GM23338 (cell line): ENCODE results near the gene TMBIM1. TPM values are rescaled to one million over a fixed set of nuclear protein-coding genes. Genes with fewer than 3 reads are reported as not detected.

Source experiments
- ATAC-seq: fragments of 200-7000 bp; cut with Tn5 transposase; 3 replicates; pipeline ENCODE4 v1.9.1; 2020
- DNase-seq: peaks from one replicate; pipeline ENCODE4 v3.0.0-alpha.2; 2015; ENCODE audit warnings: low spot score
- H2AFZ ChIP-seq: fragments of 200-600 bp; sonication (generic); 2 replicates; pipeline ENCODE4 v1.8.0; 2016; ENCODE audit warnings: antibody characterized with exemption, mild to moderate bottlenecking, moderate library complexity
- H3F3A ChIP-seq: fragments of 200-600 bp; sonication (generic); replicated peaks from 2 replicates; pipeline ENCODE4 v1.8.0; 2017; ENCODE audit warnings: antibody characterized with exemption, mixed run types, low read depth
- H3K27ac ChIP-seq: fragments of 200-600 bp; sonication (generic); 2 replicates; pipeline ENCODE4 v1.6.1; 2016; ENCODE audit warnings: low read depth
- H3K27me3 ChIP-seq: fragments of 200-600 bp; sonication (generic); 2 replicates; pipeline ENCODE4 v1.8.0; 2016; ENCODE audit warnings: mild to moderate bottlenecking, mixed run types, moderate library complexity; ENCODE audit not compliant: insufficient read depth
- H3K36me3 ChIP-seq: fragments of 200-600 bp; sonication (generic); 2 replicates; pipeline ENCODE4 v1.8.0; 2016; ENCODE audit warnings: mild to moderate bottlenecking; ENCODE audit not compliant: insufficient read depth
- H3K4me1 ChIP-seq: fragments of 200-600 bp; sonication (generic); 2 replicates; pipeline ENCODE4 v1.8.0; 2016; ENCODE audit warnings: mild to moderate bottlenecking, moderate library complexity; ENCODE audit not compliant: insufficient read depth
- H3K4me2 ChIP-seq: fragments of 200-600 bp; sonication (generic); 2 replicates; pipeline ENCODE4 v1.7.1; 2017; ENCODE audit warnings: mixed run types
- H3K4me3 ChIP-seq: fragments of 200-600 bp; sonication (generic); 2 replicates; pipeline ENCODE4 v1.6.1; 2016; ENCODE audit warnings: mixed run types
- H3K79me2 ChIP-seq: fragments of 200-600 bp; sonication (generic); replicated peaks from 2 replicates; pipeline ENCODE4 v1.8.0; 2017; ENCODE audit warnings: mild to moderate bottlenecking; ENCODE audit not compliant: insufficient read depth
- H3K9me2 ChIP-seq: fragments of 200-600 bp; sonication (generic); 2 replicates; pipeline ENCODE4 v1.8.0; 2017; ENCODE audit not compliant: insufficient read depth
- H4K20me1 ChIP-seq: fragments of 200-600 bp; sonication (generic); replicated peaks from 2 replicates; pipeline ENCODE4 v1.8.0; 2017; ENCODE audit warnings: mild to moderate bottlenecking; ENCODE audit not compliant: insufficient read depth
- H3K27ac Mint-ChIP-seq: 2 replicates; pipeline ENCODE4 v1.8.0; 2020; ENCODE audit warnings: inconsistent platforms, mild to moderate bottlenecking, moderate library complexity, mixed read lengths
- H3K27me3 Mint-ChIP-seq: 3 replicates; pipeline ENCODE4 v1.8.0; 2022; ENCODE audit warnings: low read depth, mild to moderate bottlenecking, moderate library complexity, mixed read lengths, inconsistent platforms; ENCODE audit not compliant: insufficient read depth, poor library complexity
- H3K36me3 Mint-ChIP-seq: 3 replicates; pipeline ENCODE4 v1.8.0; 2021; ENCODE audit warnings: low read depth, mild to moderate bottlenecking, inconsistent platforms, moderate library complexity, mixed read lengths
- H3K4me1 Mint-ChIP-seq: 3 replicates; pipeline ENCODE4 v1.8.0; 2020; ENCODE audit warnings: mild to moderate bottlenecking, inconsistent platforms, mixed read lengths
- H3K4me3 Mint-ChIP-seq: 3 replicates; pipeline ENCODE4 v1.8.0; 2021; ENCODE audit warnings: moderate library complexity, mild to moderate bottlenecking, inconsistent platforms, mixed read lengths
- H3K9me3 Mint-ChIP-seq: 3 replicates; pipeline ENCODE4 v1.8.0; 2020; ENCODE audit warnings: moderate library complexity, mild to moderate bottlenecking, inconsistent platforms, mixed read lengths
- CREB1 ChIP-seq: fragments of 250-450 bp; sonication (Bioruptor Pico); IDR thresholded peaks from 2 replicates; pipeline ENCODE4 v1.5.0; 2020; ENCODE audit warnings: low read depth, mild to moderate bottlenecking, moderate library complexity
- CTCF ChIP-seq, 2 experiments: fragments of 200-600 bp in 1 of 2; sonication (generic) in 1 of 2; conservative IDR thresholded peaks; 2 replicates each; pipeline versions ENCODE4 v1.5.1 to v1.6.1; 2016 to 2017; ENCODE audit warnings: antibody characterized with exemption in 2 of 2, low read depth in 2 of 2, mild to moderate bottlenecking in 2 of 2, moderate library complexity in 1 of 2
- ETS1 ChIP-seq: IDR thresholded peaks from 2 replicates; pipeline ENCODE4 v1.6.1; 2016; ENCODE audit warnings: antibody characterized with exemption
- EZH2 ChIP-seq: fragments of 200-600 bp; sonication (generic); IDR thresholded peaks from one replicate; pipeline ENCODE4 v1.8.0; 2017; ENCODE audit warnings: antibody characterized with exemption, mild to moderate bottlenecking, low read depth; ENCODE audit not compliant: unreplicated experiment
- EZH2phosphoT487 ChIP-seq: fragments of 200-600 bp; sonication (generic); IDR thresholded peaks from one replicate; pipeline ENCODE4 v1.8.1; 2018; ENCODE audit warnings: antibody characterized with exemption; ENCODE audit not compliant: unreplicated experiment
- NANOG ChIP-seq: IDR thresholded peaks from 2 replicates; pipeline ENCODE4 v1.6.1; 2016; ENCODE audit warnings: antibody characterized with exemption, borderline replicate concordance
- POLR2AphosphoS5 ChIP-seq: IDR thresholded peaks from 2 replicates; pipeline ENCODE4 v1.6.1; 2016; ENCODE audit warnings: antibody characterized with exemption, low read depth
- REST ChIP-seq: IDR thresholded peaks from one replicate; pipeline ENCODE4 v1.6.1; 2018; ENCODE audit warnings: antibody characterized with exemption; ENCODE audit not compliant: unreplicated experiment
- STAT1 ChIP-seq: IDR thresholded peaks from one replicate; pipeline ENCODE4 v1.6.1; 2016; ENCODE audit warnings: antibody characterized with exemption; ENCODE audit not compliant: unreplicated experiment
- ZNF114 ChIP-seq: fragments of 250-450 bp; sonication (Bioruptor Pico); IDR thresholded peaks from 2 replicates; pipeline ENCODE4 v1.5.0; 2020; ENCODE audit warnings: mild to moderate bottlenecking, moderate library complexity
- ZNF462 ChIP-seq: fragments of 250-450 bp; sonication (Bioruptor Pico); IDR thresholded peaks from 2 replicates; pipeline ENCODE4 v1.5.0; 2020; ENCODE audit warnings: mild to moderate bottlenecking, moderate library complexity
- polyA plus RNA-seq: library from polyadenylated mRNA; unstranded; fragments of >200 nt; fragmentation: Nextera tagmentation; extraction: Ambion mirVana; gene quantifications from 2 replicates; pipeline ENCODE4 v1.2.1, GENCODE V29; 2016
- total RNA-seq: library from RNA; depleted of rRNA; stranded (reverse); fragments of >200 nt; shearing (Covaris generic); gene quantifications from 2 replicates; pipeline ENCODE4 v1.2.3, GENCODE V29; 2014

The TMBIM1 gene
- total and polyA plus RNA-seq, 2 experiments from 2014 or later: 12.0 to 20.8 TPM

GRCh38 chr2:218289639-218290315 is 2.5 kb downstream of the TMBIM1 start:
- Histone ChIP-seq H3K27ac (no peak overlapping the region), H3K4me1 (peaks cover 25% of the 10 kb centered on the region), H3K4me3 (no peak overlapping the region), H3K36me3 (no peaks in the 10 kb centered on the region), H3K9me2 (no peaks in the 10 kb centered on the region), H2AFZ (no peak overlapping the region), H3K27me3 (peaks cover 5% of the 10 kb centered on the region; the same call in 1 of the 2 replicates), H3K79me2 (no peaks in the 10 kb centered on the region), H3F3A (no peaks in the 10 kb centered on the region), H4K20me1 (no peaks in the 10 kb centered on the region), H3K4me2 (no peak overlapping the region)
- no peak overlapping the region for H3K4me3 Mint-ChIP-seq
- no peaks in the 10 kb centered on the region for H3K36me3 Mint-ChIP-seq
- peaks cover 19% of the 10 kb centered on the region for H3K27me3 Mint-ChIP-seq
- DNase-seq (no peak), ATAC-seq (no peak)
- no peak overlapping the region for H3K27ac Mint-ChIP-seq
- peaks cover 46% of the 10 kb centered on the region for H3K4me1 Mint-ChIP-seq
- TF ChIP-seq EZH2: no peak
- no peak for TF ChIP-seq ZNF114 (CRISPR knock-in tag)
- no peak for TF ChIP-seq ZNF462
- no peak for TF ChIP-seq CTCF (conservative IDR thresholded peaks at IDR 0.05; ENCODE audit: low read depth in 2 of 2)
- TF ChIP-seq POLR2AphosphoS5: no peak
- no peak for TF ChIP-seq EZH2phosphoT487
- no peak for TF ChIP-seq STAT1
- no peak for TF ChIP-seq NANOG
- TF ChIP-seq CREB1 (CRISPR knock-in tag): no peak
- no peak for TF ChIP-seq REST
- no peak for TF ChIP-seq ETS1
- no peaks in the 10 kb centered on the region for H3K9me3 Mint-ChIP-seq
